ENCODE results near the gene WNT9B. TPM values are rescaled to one million over a fixed set of nuclear protein-coding genes. Genes with fewer than 3 reads are reported as not detected.

The WNT9B gene
- total and polyA plus RNA-seq, 4 donors = 0.08 to 0.14 (median 0.10) TPM; not detected in 1

DNA sequence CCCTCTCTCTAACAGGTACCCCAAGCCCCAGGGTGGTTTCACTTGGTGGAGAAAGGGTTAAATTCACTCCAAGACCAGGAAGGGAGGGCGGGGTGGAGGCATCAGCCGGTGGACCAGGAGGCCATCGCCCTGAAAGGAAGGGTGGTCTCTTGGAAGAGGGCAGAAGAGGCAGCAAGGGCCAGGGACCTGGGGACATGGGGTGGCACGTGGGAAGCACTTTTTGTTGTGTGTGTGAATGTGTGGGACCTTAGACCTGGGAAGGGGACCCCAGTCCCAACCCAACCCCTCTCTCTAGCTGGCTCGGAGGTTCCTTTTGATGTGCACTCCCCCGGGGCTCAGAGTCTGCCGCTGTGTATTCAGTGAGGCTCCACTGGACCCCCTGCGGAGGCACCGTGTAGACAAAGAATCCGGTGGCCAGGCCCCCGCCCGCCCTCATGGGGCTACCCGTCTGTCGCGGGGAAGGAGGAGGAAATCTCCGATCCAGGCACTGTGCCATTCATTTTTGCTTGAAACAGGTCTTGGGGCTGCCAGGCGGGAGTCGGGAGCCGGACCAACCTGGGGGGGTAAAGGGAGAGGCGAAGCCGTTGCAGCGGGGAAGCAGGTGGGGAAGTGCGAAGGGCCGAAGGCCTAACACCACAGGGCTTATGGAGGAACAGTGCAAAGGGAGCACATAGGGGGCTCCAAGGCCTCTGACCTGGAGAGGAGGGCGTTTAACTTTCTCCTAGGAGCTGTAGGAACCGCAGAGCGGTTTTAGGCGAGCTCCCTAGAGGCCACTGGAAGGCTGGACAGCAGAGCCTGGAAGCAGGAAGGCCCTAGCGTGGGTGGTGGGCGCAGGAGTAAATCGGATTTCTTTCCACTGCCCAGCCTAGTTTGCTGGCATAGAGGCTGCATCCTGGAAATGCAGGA lies 29.6 kb upstream of the WNT9B start:
- TF ChIP-seq, protein P1, sequence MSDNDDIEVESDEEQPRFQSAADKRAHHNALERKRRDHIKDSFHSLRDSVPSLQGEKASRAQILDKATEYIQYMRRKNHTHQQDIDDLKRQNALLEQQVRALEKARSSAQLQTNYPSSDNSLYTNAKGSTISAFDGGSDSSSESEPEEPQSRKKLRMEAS (IDR thresholded peaks at IDR 0.05) = no peak
- TF ChIP-seq, protein P2, sequence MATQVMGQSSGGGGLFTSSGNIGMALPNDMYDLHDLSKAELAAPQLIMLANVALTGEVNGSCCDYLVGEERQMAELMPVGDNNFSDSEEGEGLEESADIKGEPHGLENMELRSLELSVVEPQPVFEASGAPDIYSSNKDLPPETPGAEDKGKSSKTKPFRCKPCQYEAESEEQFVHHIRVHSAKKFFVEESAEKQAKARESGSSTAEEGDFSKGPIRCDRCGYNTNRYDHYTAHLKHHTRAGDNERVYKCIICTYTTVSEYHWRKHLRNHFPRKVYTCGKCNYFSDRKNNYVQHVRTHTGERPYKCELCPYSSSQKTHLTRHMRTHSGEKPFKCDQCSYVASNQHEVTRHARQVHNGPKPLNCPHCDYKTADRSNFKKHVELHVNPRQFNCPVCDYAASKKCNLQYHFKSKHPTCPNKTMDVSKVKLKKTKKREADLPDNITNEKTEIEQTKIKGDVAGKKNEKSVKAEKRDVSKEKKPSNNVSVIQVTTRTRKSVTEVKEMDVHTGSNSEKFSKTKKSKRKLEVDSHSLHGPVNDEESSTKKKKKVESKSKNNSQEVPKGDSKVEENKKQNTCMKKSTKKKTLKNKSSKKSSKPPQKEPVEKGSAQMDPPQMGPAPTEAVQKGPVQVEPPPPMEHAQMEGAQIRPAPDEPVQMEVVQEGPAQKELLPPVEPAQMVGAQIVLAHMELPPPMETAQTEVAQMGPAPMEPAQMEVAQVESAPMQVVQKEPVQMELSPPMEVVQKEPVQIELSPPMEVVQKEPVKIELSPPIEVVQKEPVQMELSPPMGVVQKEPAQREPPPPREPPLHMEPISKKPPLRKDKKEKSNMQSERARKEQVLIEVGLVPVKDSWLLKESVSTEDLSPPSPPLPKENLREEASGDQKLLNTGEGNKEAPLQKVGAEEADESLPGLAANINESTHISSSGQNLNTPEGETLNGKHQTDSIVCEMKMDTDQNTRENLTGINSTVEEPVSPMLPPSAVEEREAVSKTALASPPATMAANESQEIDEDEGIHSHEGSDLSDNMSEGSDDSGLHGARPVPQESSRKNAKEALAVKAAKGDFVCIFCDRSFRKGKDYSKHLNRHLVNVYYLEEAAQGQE (IDR thresholded peaks at IDR 0.05) = no peak
- TF ChIP-seq JUND (IDR thresholded peaks at IDR 0.05) (no peak), TAF1 (conservative IDR thresholded peaks at IDR 0.05) (no peak), RAD21 (IDR thresholded peaks at IDR 0.05) (no peak), SP1 (IDR thresholded peaks at IDR 0.05) (no peak), NR2F2 (IDR thresholded peaks at IDR 0.05) (no peak), FOXA1 (IDR thresholded peaks at IDR 0.05) (no peak), ZBTB33 (IDR thresholded peaks at IDR 0.05) (no peak), GABPA (IDR thresholded peaks at IDR 0.05 in 1 of 2, conservative IDR thresholded peaks at IDR 0.05 in 1 of 2) (no peak), CTCF (IDR thresholded peaks at IDR 0.05; ENCODE audit: low read depth, low read length, missing input control) (no peak), RXRA (IDR thresholded peaks at IDR 0.05) (no peak), FOXA2 (IDR thresholded peaks at IDR 0.05) (no peak)

GRCh38 chr17:46822388-46822921 lies 28.9 kb upstream of the WNT9B start:
- DNase-seq (ENCODE audit: low spot score) = peak; percentile 65
- Histone ChIP-seq H3K4me1 (ENCODE audit: control insufficient read depth in 4 of 4, insufficient read depth in 4 of 4, low read length in 3 of 4) (peaks cover 3 to 17% (median 13%) of the 10 kb centered on the region in 4 donors), H3K27me3 (ENCODE audit: control insufficient read depth in 4 of 4, insufficient read depth in 4 of 4, low read length in 3 of 4) (peaks cover 0 to 16% (median 8%) of the 10 kb centered on the region in 4 donors), H3K9me3 (ENCODE audit: control insufficient read depth in 4 of 4, low read length in 3 of 4) (no peaks in the 10 kb centered on the region), H3K27ac (ENCODE audit: low read depth in 1 of 2, low read length in 2 of 2) (no peak overlapping the region), H3K4me3 (ENCODE audit: low read depth in 1 of 3, low read length in 3 of 3) (no peak overlapping the region), H3K9ac (ENCODE audit: low read depth in 1 of 2, low read length in 2 of 2) (no peak overlapping the region), H3K36me3 (ENCODE audit: control insufficient read depth in 4 of 4, insufficient read depth in 3 of 4, low read depth in 1 of 4, low read length in 3 of 4) (no peaks in the 10 kb centered on the region)
- WGBS = 23% methylated on average over 35 of the region's 35 CpGs
- TF ChIP-seq TAF1 (conservative IDR thresholded peaks at IDR 0.05) (no peak), FOXA1 (IDR thresholded peaks at IDR 0.05) (no peak), ATF3 (IDR thresholded peaks at IDR 0.05) (no peak), SP1 (IDR thresholded peaks at IDR 0.05) (no peak), HNF4G (IDR thresholded peaks at IDR 0.05) (no peak), GABPA (IDR thresholded peaks at IDR 0.05 in 1 of 2, conservative IDR thresholded peaks at IDR 0.05 in 1 of 2) (no peak), RXRA (IDR thresholded peaks at IDR 0.05) (no peak), RAD21 (IDR thresholded peaks at IDR 0.05) (peak; percentile 56 to 71), YY1 (IDR thresholded peaks at IDR 0.05) (no peak), EGR1 (IDR thresholded peaks at IDR 0.05; ENCODE audit: low read depth in 2 of 2) (no peak), JUND (IDR thresholded peaks at IDR 0.05) (no peak)
- TF ChIP-seq, protein P2 (IDR thresholded peaks at IDR 0.05) = no peak
- TF ChIP-seq, protein P1 (IDR thresholded peaks at IDR 0.05) = no peak

More for the DNA sequence above, 29.6 kb upstream of the WNT9B start:
- Histone ChIP-seq H3K36me3 (ENCODE audit: control insufficient read depth in 4 of 4, insufficient read depth in 3 of 4, low read depth in 1 of 4, low read length in 3 of 4) (no peaks in the 10 kb centered on the region), H3K9me3 (ENCODE audit: control insufficient read depth in 4 of 4, low read length in 3 of 4) (no peaks in the 10 kb centered on the region), H3K4me3 (ENCODE audit: low read depth in 1 of 3, low read length in 3 of 3) (no peak overlapping the region), H3K27ac (ENCODE audit: low read depth in 1 of 2, low read length in 2 of 2) (no peak overlapping the region), H3K4me1 (ENCODE audit: control insufficient read depth in 4 of 4, insufficient read depth in 4 of 4, low read length in 3 of 4) (peaks cover 3 to 17% (median 13%) of the 10 kb centered on the region in 4 donors), H3K27me3 (ENCODE audit: control insufficient read depth in 4 of 4, insufficient read depth in 4 of 4, low read length in 3 of 4) (peaks cover 0 to 16% (median 8%) of the 10 kb centered on the region in 4 donors), H3K9ac (ENCODE audit: low read depth in 1 of 2, low read length in 2 of 2) (no peak overlapping the region)
- 30% methylated on average over 31 of the region's 31 CpGs for WGBS
- no peak for DNase-seq (ENCODE audit: low spot score)

All from liver (tissue), 9 donors.